ENCODE data around the gene MGME1. TPM values are rescaled to one million over a fixed set of nuclear protein-coding genes. Genes with fewer than 3 reads are reported as not detected.

Gene MGME1
- total RNA-seq, 1 donor from 2014 or later: 20.3 TPM

- peak overlapping the region; percentile 96 for H3K27ac Mint-ChIP-seq
- no peak for DNase-seq (ENCODE audit: low spot score, unreplicated experiment)
- peak overlapping the region; percentile 87 for H3K4me3 Mint-ChIP-seq (ENCODE audit: low read depth)
- H3K4me1 Mint-ChIP-seq (ENCODE audit: low read depth): peaks cover 64% of the 10 kb centered on the region
- H3K9me3 Mint-ChIP-seq (ENCODE audit: low read depth): no peaks in the 10 kb centered on the region
- peaks cover 5% of the 10 kb centered on the region for H3K36me3 Mint-ChIP-seq (ENCODE audit: insufficient read depth)
- TF ChIP-seq CTCF (IDR thresholded peaks at IDR 0.05; ENCODE audit: unreplicated experiment): no peak
- H3K27me3 Mint-ChIP-seq: no peaks in the 10 kb centered on the region
Observed at GRCh38 chr20:17965042-17965697, 3.6 kb upstream of the MGME1 start.

GRCh38 chr20:17966432-17967310 is 2.1 kb upstream of the MGME1 start:
- Mint-ChIP-seq H3K4me3 (ENCODE audit: low read depth) (peak overlapping the region; percentile 87), H3K27ac (peak overlapping the region; percentile 96), H3K36me3 (ENCODE audit: insufficient read depth) (peaks cover 4% of the 10 kb centered on the region), H3K4me1 (ENCODE audit: low read depth) (peaks cover 66% of the 10 kb centered on the region), H3K9me3 (ENCODE audit: low read depth) (no peaks in the 10 kb centered on the region), H3K27me3 (no peaks in the 10 kb centered on the region)
- TF ChIP-seq CTCF (IDR thresholded peaks at IDR 0.05; ENCODE audit: unreplicated experiment): peak; percentile 37
- no peak for DNase-seq (ENCODE audit: low spot score, unreplicated experiment)

GRCh38 chr20:17967521-17968365 is 1.1 kb upstream of the MGME1 start:
- Mint-ChIP-seq H3K9me3 (ENCODE audit: low read depth) (no peaks in the 10 kb centered on the region), H3K4me1 (ENCODE audit: low read depth) (peaks cover 66% of the 10 kb centered on the region)

GRCh38 chr20:17969278-17969883 is 563 bp downstream of the MGME1 start:
- no peak for DNase-seq (ENCODE audit: low spot score, unreplicated experiment)
- no peak for TF ChIP-seq CTCF (IDR thresholded peaks at IDR 0.05; ENCODE audit: unreplicated experiment)
- Mint-ChIP-seq H3K4me1 (ENCODE audit: low read depth) (peaks cover 62% of the 10 kb centered on the region), H3K9me3 (ENCODE audit: low read depth) (no peaks in the 10 kb centered on the region), H3K4me3 (ENCODE audit: low read depth) (peak overlapping the region; percentile 87), H3K27me3 (no peaks in the 10 kb centered on the region), H3K36me3 (ENCODE audit: insufficient read depth) (peaks cover 5% of the 10 kb centered on the region), H3K27ac (peak overlapping the region; percentile 99)

More at GRCh38 chr20:17967521-17968365, 1.1 kb upstream of the MGME1 start:
- no peaks in the 10 kb centered on the region for H3K27me3 Mint-ChIP-seq
- peak overlapping the region; percentile 87 for H3K4me3 Mint-ChIP-seq (ENCODE audit: low read depth)
- TF ChIP-seq CTCF (IDR thresholded peaks at IDR 0.05; ENCODE audit: unreplicated experiment): no peak
- peak overlapping the region; percentile 96 for H3K27ac Mint-ChIP-seq
- H3K36me3 Mint-ChIP-seq (ENCODE audit: insufficient read depth): peaks cover 6% of the 10 kb centered on the region
- DNase-seq (ENCODE audit: low spot score, unreplicated experiment): no peak

Measured in progenitor cell of endocrine pancreas (in vitro differentiated cells).